Liver (tissue), 3 donors: ENCODE data around the gene ADGRA3.

Experiments
- ATF3 ChIP-seq: IDR thresholded peaks from 2 replicates; pipeline ENCODE4 v1.6.1; 2016; ENCODE audit warnings: antibody characterized with exemption
- CTCF ChIP-seq: fragments of 150-350 bp; IDR thresholded peaks from 2 replicates; pipeline ENCODE4 v1.5.1; 2017; ENCODE audit warnings: improper control_type of control experiment, low read depth, low read length; ENCODE audit not compliant: missing input control
- FOXA1 ChIP-seq: IDR thresholded peaks from 2 replicates; pipeline ENCODE4 v1.6.1; 2016; ENCODE audit warnings: antibody characterized with exemption
- GABPA ChIP-seq, 2 donors: IDR thresholded peaks in 1 of 2; conservative IDR thresholded peaks in 1 of 2; 2 replicates each; pipeline ENCODE4 v1.6.1; 2016; ENCODE audit warnings: antibody characterized with exemption in 2 of 2, mild to moderate bottlenecking in 1 of 2, moderate library complexity in 1 of 2
- JUND ChIP-seq, 2 donors: IDR thresholded peaks; 2 replicates each; pipeline ENCODE4 v1.6.1; 2016; ENCODE audit warnings: antibody characterized with exemption in 2 of 2
- MAX ChIP-seq: IDR thresholded peaks from 2 replicates; pipeline ENCODE4 v1.6.1; 2016; ENCODE audit warnings: antibody characterized with exemption
- NR2F2 ChIP-seq: IDR thresholded peaks from 2 replicates; pipeline ENCODE4 v1.6.1; 2016; ENCODE audit warnings: antibody characterized with exemption
- RAD21 ChIP-seq, 2 donors: IDR thresholded peaks; 2 replicates each; pipeline ENCODE4 v1.6.1; 2016; ENCODE audit warnings: antibody characterized with exemption in 2 of 2, mild to moderate bottlenecking in 2 of 2
- RXRA ChIP-seq, 2 donors: IDR thresholded peaks; 2 replicates each; pipeline ENCODE4 v1.6.1; 2017 to 2018; ENCODE audit warnings: antibody characterized with exemption in 2 of 2, mild to moderate bottlenecking in 1 of 2
- SP1 ChIP-seq: IDR thresholded peaks from 2 replicates; pipeline ENCODE4 v1.6.1; 2018; ENCODE audit warnings: antibody characterized with exemption, mild to moderate bottlenecking
- YY1 ChIP-seq: IDR thresholded peaks from 2 replicates; pipeline ENCODE4 v1.6.1; 2016; ENCODE audit warnings: antibody characterized with exemption, mild to moderate bottlenecking
- donor health status: healthy.
- donor health status: healthy.

- TF ChIP-seq CTCF (no peak), YY1 (no peak), ATF3 (no peak), JUND (IDR thresholded peaks at IDR 0.05) (no peak), FOXA1 (no peak), MAX (no peak), SP1 (no peak), GABPA (IDR thresholded peaks at IDR 0.05 in 1 of 2, conservative IDR thresholded peaks at IDR 0.05 in 1 of 2) (no peak), RAD21 (IDR thresholded peaks at IDR 0.05) (no peak), NR2F2 (no peak), RXRA (IDR thresholded peaks at IDR 0.05) (no peak)
Measured at GRCh38 chr4:22531311-22532019, 15.6 kb upstream of the ADGRA3 start.
